Spinal cord (tissue), 10 donors: Measurements from ENCODE around the gene MTFR1L. TPM values are rescaled to one million over a fixed set of nuclear protein-coding genes. Genes with fewer than 3 reads are reported as not detected.

ENCODE experiments used
- DNase-seq, 6 donors: peaks; one replicate each; pipeline versions ENCODE4 v3.0.0 to v3.0.0-alpha.2; 2013 to 2015; ENCODE audit warnings: low spot score in 6 of 6, low read depth in 4 of 6
- H3K27ac ChIP-seq: one replicate; pipeline ENCODE4 v1.5.1; 2013; ENCODE audit warnings: low read depth, low read length, control low read depth
- H3K27me3 ChIP-seq: one replicate; pipeline ENCODE4 v1.6.1; 2013; ENCODE audit warnings: low read length; ENCODE audit not compliant: control insufficient read depth, insufficient read depth
- H3K36me3 ChIP-seq: one replicate; pipeline ENCODE4 v1.6.1; 2013; ENCODE audit warnings: low read length; ENCODE audit not compliant: control insufficient read depth, insufficient read depth
- H3K4me1 ChIP-seq: one replicate; pipeline ENCODE4 v1.6.1; 2013; ENCODE audit warnings: low read length; ENCODE audit not compliant: control insufficient read depth, insufficient read depth
- H3K4me3 ChIP-seq: one replicate; pipeline ENCODE4 v1.5.1; 2013; ENCODE audit warnings: low read depth, low read length, control low read depth
- H3K9me3 ChIP-seq: one replicate; pipeline ENCODE4 v1.6.1; 2013; ENCODE audit warnings: low read length; ENCODE audit not compliant: control insufficient read depth, insufficient read depth
- WGBS: methylation state at CpG from one replicate; pipeline ENCODE4 v1.1.5; 2013; ENCODE audit warnings: missing lambda C conversion rate; ENCODE audit not compliant: insufficient coverage; 5-methylcytosine and 5-hydroxymethylcytosine counted together
- polyA plus RNA-seq, 2 donors: library from polyadenylated mRNA; unstranded; fragments of 120-200 nt; gene quantifications; one replicate each; pipeline ENCODE4 v1.2.1, GENCODE V29; 2013; ENCODE audit not compliant: insufficient read length in 2 of 2
- total RNA-seq, 2 donors: library from RNA; depleted of rRNA in 1 of 2; stranded (reverse); fragments of 120-200 nt in 1 of 2; fragments of >200 nt in 1 of 2; gene quantifications; one replicate each; pipeline versions ENCODE4 v1.2.3 to v1.2.4, GENCODE V29; 2013 to 2014
- donor health status: healthy.

Gene MTFR1L
- total and polyA plus RNA-seq, 4 donors = 48.6 to 132 (median 99.7) TPM

GRCh38 chr1:25854554-25854953 lies 34.8 kb downstream of the MTFR1L start:
- Histone ChIP-seq H3K9me3 (no peaks in the 10 kb centered on the region), H3K36me3 (no peaks in the 10 kb centered on the region), H3K27me3 (no peaks in the 10 kb centered on the region), H3K4me3 (no peak overlapping the region), H3K27ac (no peak overlapping the region), H3K4me1 (peaks cover 7% of the 10 kb centered on the region)
- 100% methylated on average over 1 of the region's 2 CpGs for WGBS
- DNase-seq = no peak

GRCh38 chr1:25856856-25857255 lies 37.1 kb downstream of the MTFR1L start:
- no peaks in the 10 kb centered on the region for H3K27me3 ChIP-seq
- no peaks in the 10 kb centered on the region for H3K9me3 ChIP-seq
- no peak for DNase-seq
- H3K27ac ChIP-seq = no peak overlapping the region
- no peak overlapping the region for H3K4me3 ChIP-seq
- H3K36me3 ChIP-seq = no peaks in the 10 kb centered on the region
- WGBS = 96% methylated on average over 5 of the region's 11 CpGs
- H3K4me1 ChIP-seq = peaks cover 13% of the 10 kb centered on the region

GRCh38 chr1:25858494-25858893 lies 38.7 kb downstream of the MTFR1L start:
- H3K4me3 ChIP-seq = peak overlapping the region; percentile 55
- no peaks in the 10 kb centered on the region for H3K9me3 ChIP-seq
- no peak for DNase-seq
- peaks cover 13% of the 10 kb centered on the region for H3K4me1 ChIP-seq
- no peak overlapping the region for H3K27ac ChIP-seq
- WGBS = 43% methylated on average over 7 of the region's 7 CpGs
- peaks cover 16% of the 10 kb centered on the region for H3K36me3 ChIP-seq
- H3K27me3 ChIP-seq = no peaks in the 10 kb centered on the region

- Histone ChIP-seq H3K36me3 (peaks cover 19% of the 10 kb centered on the region), H3K4me3 (peak within 1 kb of the TSS; percentile 55), H3K27ac (peak within 1 kb of the TSS; percentile 78), H3K9me3 (no peaks in the 10 kb centered on the region), H3K27me3 (no peaks in the 10 kb centered on the region), H3K4me1 (peaks cover 13% of the 10 kb centered on the region)
- WGBS = under 1% methylated on average over 77 of the region's 77 CpGs
- peak; percentile 38 to 91 (median 62) for DNase-seq
These were observed 39.4 kb downstream of the MTFR1L start, which contains the start of gene AUNIP for GRCh38 chr1:25858906-25859789. AUNIP (minus strand) TSS chr1:25859457; CDS start chr1:25859357, 100 bp downstream.

GRCh38 chr1:25861316-25862286 lies 41.8 kb downstream of the MTFR1L start:
- H3K36me3 ChIP-seq = peaks cover 24% of the 10 kb centered on the region
- no peak for DNase-seq
- H3K27ac ChIP-seq = no peak overlapping the region
- peaks cover 13% of the 10 kb centered on the region for H3K4me1 ChIP-seq
- no peaks in the 10 kb centered on the region for H3K27me3 ChIP-seq
- WGBS = 45% methylated on average over 8 of the region's 16 CpGs
- no peak overlapping the region for H3K4me3 ChIP-seq
- no peaks in the 10 kb centered on the region for H3K9me3 ChIP-seq

GRCh38 chr1:25862785-25863485 lies 43.2 kb downstream of the MTFR1L start:
- no peak for DNase-seq
- peaks cover 26% of the 10 kb centered on the region for H3K36me3 ChIP-seq
- no peaks in the 10 kb centered on the region for H3K9me3 ChIP-seq
- no peaks in the 10 kb centered on the region for H3K27me3 ChIP-seq
- no peak overlapping the region for H3K27ac ChIP-seq
- H3K4me1 ChIP-seq = peaks cover 17% of the 10 kb centered on the region
- no peak overlapping the region for H3K4me3 ChIP-seq
- WGBS = 95% methylated on average over 20 of the region's 20 CpGs

GRCh38 chr1:25863486-25864262 lies 43.9 kb downstream of the MTFR1L start:
- H3K27ac ChIP-seq = no peak overlapping the region
- no peaks in the 10 kb centered on the region for H3K9me3 ChIP-seq
- H3K36me3 ChIP-seq = peaks cover 31% of the 10 kb centered on the region
- peaks cover 21% of the 10 kb centered on the region for H3K4me1 ChIP-seq
- 92% methylated on average over 22 of the region's 25 CpGs for WGBS
- H3K27me3 ChIP-seq = no peaks in the 10 kb centered on the region
- H3K4me3 ChIP-seq = no peak overlapping the region
- DNase-seq = no peak

- Histone ChIP-seq H3K27me3 (no peaks in the 10 kb centered on the region), H3K9me3 (no peaks in the 10 kb centered on the region), H3K4me1 (peaks cover 17% of the 10 kb centered on the region), H3K4me3 (no peak overlapping the region), H3K36me3 (peaks cover 38% of the 10 kb centered on the region), H3K27ac (no peak overlapping the region)
- 80% methylated on average over 3 of the region's 3 CpGs for WGBS
- DNase-seq = no peak
These were observed 44.7 kb downstream of the MTFR1L start for GRCh38 chr1:25864434-25864833.
